ENCODE data around the gene PLCB4. TPM values are rescaled to one million over a fixed set of nuclear protein-coding genes. Genes with fewer than 3 reads are reported as not detected.

Gene PLCB4
- total RNA-seq, 2 experiments from 2014 or later: not detected

GRCh38 chr20:9294041-9294440 is 225.2 kb downstream of the PLCB4 start:
- Histone ChIP-seq H3K9me2 (ENCODE audit: insufficient read depth, low read length) (no peaks in the 10 kb centered on the region), H3K9me3 (ENCODE audit: low read length) (no peaks in the 10 kb centered on the region), H3K4me3 (ENCODE audit: low read depth, low read length, poor library complexity, severe bottlenecking) (no peak overlapping the region), H2AFZ (ENCODE audit: low read length) (no peak overlapping the region), H3K4me1 (ENCODE audit: insufficient read depth, low read length, poor library complexity, severe bottlenecking) (no peaks in the 10 kb centered on the region), H3K36me3 (ENCODE audit: insufficient read depth, low read length) (no peaks in the 10 kb centered on the region), H3K27ac (ENCODE audit: low read depth, low read length, poor library complexity, severe bottlenecking) (no peak overlapping the region), H4K20me1 (ENCODE audit: insufficient read depth, low read length) (no peaks in the 10 kb centered on the region), H3K79me2 (ENCODE audit: insufficient read depth, low read depth, low read length) (no peaks in the 10 kb centered on the region), H3K4me2 (ENCODE audit: low read length) (no peak overlapping the region)
- no peak for TF ChIP-seq EZH2phosphoT487 (IDR thresholded peaks at IDR 0.05; ENCODE audit: borderline replicate concordance, low read depth, low read length)
- TF ChIP-seq CTCF (conservative IDR thresholded peaks at IDR 0.05; ENCODE audit: low read length): no peak
- intact Hi-C loops (cut with micrococcal nuclease; ENCODE audit: unreplicated experiment): no loop called here
- CTCF ChIA-PET (ENCODE audit: unreplicated experiment): no interaction called here
- POLR2A ChIA-PET: interaction anchor here (0.7 to 0.8 kb wide), 2 partner anchors 15 to 89 kb away, joined by 3 read pairs; no protein-coding TSS in a partner anchor
- BruUV-seq (replicated peaks): no TSS peak
- DNase-seq (ENCODE audit: low spot score): no peak

GRCh38 chr20:9298906-9299305 is 230.0 kb downstream of the PLCB4 start:
- H3K79me2 ChIP-seq (ENCODE audit: insufficient read depth, low read depth, low read length): no peaks in the 10 kb centered on the region
- intact Hi-C loops (cut with micrococcal nuclease; ENCODE audit: unreplicated experiment): no loop called here
- no peaks in the 10 kb centered on the region for H3K36me3 ChIP-seq (ENCODE audit: insufficient read depth, low read length)
- POLR2A ChIA-PET: interaction anchor here (0.7 kb wide), 1 partner anchor 41 kb away, joined by 3 read pairs; no protein-coding TSS in a partner anchor
- TF ChIP-seq EZH2phosphoT487 (IDR thresholded peaks at IDR 0.05; ENCODE audit: borderline replicate concordance, low read depth, low read length) (no peak), CTCF (conservative IDR thresholded peaks at IDR 0.05; ENCODE audit: low read length) (no peak)
- H3K4me3 ChIP-seq (ENCODE audit: low read depth, low read length, poor library complexity, severe bottlenecking): no peak overlapping the region
- no peak overlapping the region for H3K4me2 ChIP-seq (ENCODE audit: low read length)
- H3K4me1 ChIP-seq (ENCODE audit: insufficient read depth, low read length, poor library complexity, severe bottlenecking): no peaks in the 10 kb centered on the region
- BruUV-seq (replicated peaks): no TSS peak
- no peaks in the 10 kb centered on the region for H3K9me3 ChIP-seq (ENCODE audit: low read length)
- H3K27ac ChIP-seq (ENCODE audit: low read depth, low read length, poor library complexity, severe bottlenecking): no peak overlapping the region
- no peaks in the 10 kb centered on the region for H4K20me1 ChIP-seq (ENCODE audit: insufficient read depth, low read length)
- CTCF ChIA-PET (ENCODE audit: unreplicated experiment): no interaction called here
- H2AFZ ChIP-seq (ENCODE audit: low read length): no peak overlapping the region
- H3K9me2 ChIP-seq (ENCODE audit: insufficient read depth, low read length): no peaks in the 10 kb centered on the region
- DNase-seq (ENCODE audit: low spot score): no peak

- H3K36me3 ChIP-seq (ENCODE audit: insufficient read depth, low read length): no peaks in the 10 kb centered on the region
- no peaks in the 10 kb centered on the region for H3K9me3 ChIP-seq (ENCODE audit: low read length)
- no peaks in the 10 kb centered on the region for H3K9me2 ChIP-seq (ENCODE audit: insufficient read depth, low read length)
- H3K27ac ChIP-seq (ENCODE audit: low read depth, low read length, poor library complexity, severe bottlenecking): no peak overlapping the region
- ChIA-PET POLR2A (no interaction called here), CTCF (ENCODE audit: unreplicated experiment) (no interaction called here)
- no peak overlapping the region for H3K4me3 ChIP-seq (ENCODE audit: low read depth, low read length, poor library complexity, severe bottlenecking)
- intact Hi-C loops (cut with micrococcal nuclease; ENCODE audit: unreplicated experiment): no loop called here
- H3K4me1 ChIP-seq (ENCODE audit: insufficient read depth, low read length, poor library complexity, severe bottlenecking): no peaks in the 10 kb centered on the region
- DNase-seq (ENCODE audit: low spot score): no peak
- H3K4me2 ChIP-seq (ENCODE audit: low read length): no peak overlapping the region
- H4K20me1 ChIP-seq (ENCODE audit: insufficient read depth, low read length): no peaks in the 10 kb centered on the region
- H3K79me2 ChIP-seq (ENCODE audit: insufficient read depth, low read depth, low read length): no peaks in the 10 kb centered on the region
- no TSS peak for BruUV-seq (replicated peaks)
- H2AFZ ChIP-seq (ENCODE audit: low read length): no peak overlapping the region
- TF ChIP-seq CTCF (conservative IDR thresholded peaks at IDR 0.05; ENCODE audit: low read length) (no peak), EZH2phosphoT487 (IDR thresholded peaks at IDR 0.05; ENCODE audit: borderline replicate concordance, low read depth, low read length) (no peak)
Measured at GRCh38 chr20:9300080-9300479, 231.2 kb downstream of the PLCB4 start.

All from OCI-LY7 (cell line).